H9 (cell line): ENCODE measurements around the gene PARL. TPM values are rescaled to one million over a fixed set of nuclear protein-coding genes. Genes with fewer than 3 reads are reported as not detected.

ENCODE experiments used
- DNase-seq: peaks from one replicate; pipeline ENCODE4 v3.0.0-alpha.2; 2017
- H2AFZ ChIP-seq: one replicate; pipeline ENCODE4 v1.6.1; 2013; ENCODE audit warnings: mild to moderate bottlenecking, low read length, control low read depth, moderate library complexity
- H2AK5ac ChIP-seq: 2 replicates; pipeline ENCODE4 v1.6.1; 2013; ENCODE audit warnings: low read length, control low read depth, mixed read lengths; ENCODE audit not compliant: insufficient read length
- H2BK120ac ChIP-seq: one replicate; pipeline ENCODE4 v1.6.1; 2013; ENCODE audit warnings: low read depth, mild to moderate bottlenecking, low read length, control low read depth, inconsistent platforms; ENCODE audit not compliant: poor library complexity, severe bottlenecking
- H2BK12ac ChIP-seq: 2 replicates; pipeline ENCODE4 v1.6.1; 2013; ENCODE audit warnings: low read length, control low read depth, mixed read lengths, low read depth; ENCODE audit not compliant: insufficient read length
- H2BK15ac ChIP-seq: 2 replicates; pipeline ENCODE4 v1.6.1; 2013; ENCODE audit warnings: low read depth, low read length, control low read depth
- H2BK20ac ChIP-seq: one replicate; pipeline ENCODE4 v1.6.1; 2013; ENCODE audit warnings: low read depth, mild to moderate bottlenecking, low read length, control low read depth, inconsistent platforms; ENCODE audit not compliant: poor library complexity, severe bottlenecking
- H2BK5ac ChIP-seq: 2 replicates; pipeline ENCODE4 v1.6.1; 2013; ENCODE audit warnings: low read length, control low read depth, mixed read lengths; ENCODE audit not compliant: insufficient read length
- H3K14ac ChIP-seq: 2 replicates; pipeline ENCODE4 v1.6.1; 2013; ENCODE audit warnings: low read length, control low read depth; ENCODE audit not compliant: insufficient read depth
- H3K18ac ChIP-seq: 2 replicates; pipeline ENCODE4 v1.6.1; 2013; ENCODE audit warnings: low read depth, mild to moderate bottlenecking, mixed read lengths, low read length, control low read depth; ENCODE audit not compliant: insufficient read length
- H3K23ac ChIP-seq: 2 replicates; pipeline ENCODE4 v1.6.1; 2013; ENCODE audit warnings: low read length, control low read depth, mixed read lengths, low read depth; ENCODE audit not compliant: insufficient read length
- H3K23me2 ChIP-seq: 2 replicates; pipeline ENCODE4 v1.6.1; 2013; ENCODE audit warnings: low read depth, mild to moderate bottlenecking, mixed read lengths, low read length, control low read depth; ENCODE audit not compliant: insufficient read length, poor library complexity, severe bottlenecking
- H3K27ac ChIP-seq: 2 replicates; pipeline ENCODE4 v1.5.1; 2013; ENCODE audit warnings: low read length, control low read depth, mixed read lengths, low read depth; ENCODE audit not compliant: insufficient read length
- H3K27me3 ChIP-seq: 2 replicates; pipeline ENCODE4 v1.6.1; 2013; ENCODE audit warnings: low read length, control low read depth, inconsistent platforms; ENCODE audit not compliant: insufficient read depth
- H3K4ac ChIP-seq: 2 replicates; pipeline ENCODE4 v1.6.1; 2013; ENCODE audit warnings: low read depth, mild to moderate bottlenecking, control low read depth, inconsistent platforms, low read length, moderate library complexity
- H3K4me1 ChIP-seq: 2 replicates; pipeline ENCODE4 v1.6.1; 2013; ENCODE audit warnings: low read length, control low read depth, inconsistent platforms; ENCODE audit not compliant: insufficient read depth
- H3K4me2 ChIP-seq: 2 replicates; pipeline ENCODE4 v1.6.1; 2013; ENCODE audit warnings: low read length, control low read depth, mixed read lengths; ENCODE audit not compliant: insufficient read length, insufficient read depth
- H3K56ac ChIP-seq: 2 replicates; pipeline ENCODE4 v1.6.1; 2013; ENCODE audit warnings: low read depth, mild to moderate bottlenecking, mixed read lengths, low read length, control low read depth; ENCODE audit not compliant: insufficient read length
- H3K79me1 ChIP-seq: 2 replicates; pipeline ENCODE4 v1.6.1; 2013; ENCODE audit warnings: low read depth, mild to moderate bottlenecking, moderate library complexity, low read length, control low read depth, inconsistent platforms; ENCODE audit not compliant: insufficient read depth, poor library complexity, severe bottlenecking
- H3K79me2 ChIP-seq: 2 replicates; pipeline ENCODE4 v1.6.1; 2013; ENCODE audit warnings: low read length, control low read depth, inconsistent platforms; ENCODE audit not compliant: insufficient read depth
- H3K9ac ChIP-seq: 2 replicates; pipeline ENCODE4 v1.6.1; 2013; ENCODE audit warnings: low read length, control low read depth, mixed read lengths; ENCODE audit not compliant: insufficient read length; ENCODE audit errors: extremely low read depth
- H3K9me3 ChIP-seq: one replicate; pipeline ENCODE4 v1.6.1; 2013; ENCODE audit warnings: low read depth, low read length, inconsistent platforms; ENCODE audit not compliant: control insufficient read depth
- H3T11ph ChIP-seq: one replicate; pipeline ENCODE4 v1.6.1; 2013; ENCODE audit warnings: mild to moderate bottlenecking, low read length, control low read depth, inconsistent platforms
- H4K20me1 ChIP-seq: one replicate; pipeline ENCODE4 v1.6.1; 2013; ENCODE audit not compliant: control insufficient read depth, insufficient read length, insufficient read depth
- H4K5ac ChIP-seq: 2 replicates; pipeline ENCODE4 v1.6.1; 2013; ENCODE audit warnings: low read depth, mild to moderate bottlenecking, mixed read lengths, low read length, control low read depth; ENCODE audit not compliant: insufficient read length
- H4K8ac ChIP-seq: replicated peaks from 2 replicates; pipeline ENCODE4 v1.6.1; 2013; ENCODE audit warnings: low read length, control low read depth, mixed read lengths, low read depth; ENCODE audit not compliant: insufficient read length
- H4K91ac ChIP-seq: 2 replicates; pipeline ENCODE4 v1.6.1; 2013; ENCODE audit warnings: low read depth, mild to moderate bottlenecking, moderate library complexity, mixed read lengths, low read length, control low read depth; ENCODE audit not compliant: insufficient read length
- H3K27ac Mint-ChIP-seq, 3 experiments: 2 replicates in 2 of 3; 3 replicates in 1 of 3; pipeline ENCODE4 v1.8.0; 2020 to 2021; ENCODE audit warnings: mixed read lengths in 3 of 3, mild to moderate bottlenecking in 1 of 3, moderate library complexity in 1 of 3
- H3K27me3 Mint-ChIP-seq: 2 replicates; pipeline ENCODE4 v1.8.0; 2021; ENCODE audit warnings: low read depth, mild to moderate bottlenecking, moderate library complexity, mixed read lengths
- H3K36me3 Mint-ChIP-seq, 3 experiments: 2 replicates in 2 of 3; 3 replicates in 1 of 3; pipeline ENCODE4 v1.8.0; 2020 to 2021; ENCODE audit warnings: low read depth in 3 of 3, mixed read lengths in 3 of 3; ENCODE audit not compliant: insufficient read depth in 1 of 3
- H3K4me1 Mint-ChIP-seq, 2 experiments: 2 replicates each; pipeline ENCODE4 v1.8.0; 2020; ENCODE audit warnings: mixed read lengths in 2 of 2
- H3K4me3 Mint-ChIP-seq, 2 experiments: 2 replicates in 1 of 2; 3 replicates in 1 of 2; pipeline ENCODE4 v1.8.0; 2020 to 2021; ENCODE audit warnings: mild to moderate bottlenecking in 2 of 2, mixed read lengths in 2 of 2, moderate library complexity in 1 of 2
- H3K9me3 Mint-ChIP-seq, 2 experiments: 2 replicates in 1 of 2; 3 replicates in 1 of 2; pipeline ENCODE4 v1.8.0; 2020; ENCODE audit warnings: mild to moderate bottlenecking in 2 of 2, mixed read lengths in 2 of 2, moderate library complexity in 1 of 2
- WGBS: extraction: QIAGEN DNeasy Blood & Tissue Kit; methylation state at CpG from one replicate; pipeline ENCODE4 v1.1.7; 2013; ENCODE audit warnings: missing lambda C conversion rate, low lambda C conversion rate, mixed read lengths; ENCODE audit not compliant: insufficient read length; ENCODE audit errors: extremely low coverage; 5-methylcytosine and 5-hydroxymethylcytosine counted together
- total RNA-seq: library from RNA; stranded (reverse); gene quantifications from 2 replicates; pipeline ENCODE4 v1.2.1, GENCODE V29; 2021
- TF ChIP-seq, protein P1 (sequence below): fragments of 200-600 bp; sonication (generic); conservative IDR thresholded peaks from 3 replicates; pipeline ENCODE4 v1.8.0; 2021; ENCODE audit warnings: antibody characterized with exemption, mild to moderate bottlenecking

Gene PARL
- total RNA-seq, 1 experiment from 2014 or later = 94.5 TPM

DNA sequence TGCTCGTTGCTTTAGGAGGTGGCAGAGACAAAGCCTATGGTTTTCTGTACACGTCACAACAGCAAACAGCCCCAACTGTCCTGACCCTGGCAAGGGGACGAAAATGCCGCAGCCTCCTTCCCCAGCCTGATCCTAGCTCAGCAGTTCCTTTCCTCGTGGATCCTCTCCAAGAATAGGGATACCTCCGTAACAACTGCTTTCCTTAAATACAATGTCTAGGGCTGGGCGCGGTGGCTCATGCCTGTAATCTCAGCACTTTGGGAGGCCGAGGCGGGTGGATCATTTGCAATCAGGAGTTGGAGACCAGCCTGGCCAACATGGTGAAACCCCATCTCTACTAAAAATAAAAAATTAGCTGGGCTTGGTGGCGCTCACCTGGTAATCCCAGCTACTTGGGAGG lies 76.3 kb downstream of the PARL start:
- TF ChIP-seq, protein P1, sequence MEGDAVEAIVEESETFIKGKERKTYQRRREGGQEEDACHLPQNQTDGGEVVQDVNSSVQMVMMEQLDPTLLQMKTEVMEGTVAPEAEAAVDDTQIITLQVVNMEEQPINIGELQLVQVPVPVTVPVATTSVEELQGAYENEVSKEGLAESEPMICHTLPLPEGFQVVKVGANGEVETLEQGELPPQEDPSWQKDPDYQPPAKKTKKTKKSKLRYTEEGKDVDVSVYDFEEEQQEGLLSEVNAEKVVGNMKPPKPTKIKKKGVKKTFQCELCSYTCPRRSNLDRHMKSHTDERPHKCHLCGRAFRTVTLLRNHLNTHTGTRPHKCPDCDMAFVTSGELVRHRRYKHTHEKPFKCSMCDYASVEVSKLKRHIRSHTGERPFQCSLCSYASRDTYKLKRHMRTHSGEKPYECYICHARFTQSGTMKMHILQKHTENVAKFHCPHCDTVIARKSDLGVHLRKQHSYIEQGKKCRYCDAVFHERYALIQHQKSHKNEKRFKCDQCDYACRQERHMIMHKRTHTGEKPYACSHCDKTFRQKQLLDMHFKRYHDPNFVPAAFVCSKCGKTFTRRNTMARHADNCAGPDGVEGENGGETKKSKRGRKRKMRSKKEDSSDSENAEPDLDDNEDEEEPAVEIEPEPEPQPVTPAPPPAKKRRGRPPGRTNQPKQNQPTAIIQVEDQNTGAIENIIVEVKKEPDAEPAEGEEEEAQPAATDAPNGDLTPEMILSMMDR = no peak
- Histone ChIP-seq H2AFZ (no peak overlapping the region), H3K9ac (no peak overlapping the region), H3K79me2 (no peaks in the 10 kb centered on the region), H2AK5ac (no peak overlapping the region), H4K20me1 (no peaks in the 10 kb centered on the region), H2BK15ac (no peak overlapping the region), H2BK120ac (no peak overlapping the region), H3K14ac (no peak overlapping the region), H3K4ac (no peak overlapping the region), H3K23me2 (no peaks in the 10 kb centered on the region), H3K4me2 (no peak overlapping the region), H4K8ac (no peak overlapping the region), H4K5ac (no peak overlapping the region), H3K4me1 (no peaks in the 10 kb centered on the region), H3K9me3 (no peaks in the 10 kb centered on the region), H2BK12ac (no peak overlapping the region), H3K23ac (no peak overlapping the region), H3K27me3 (no peaks in the 10 kb centered on the region), H4K91ac (no peak overlapping the region), H3K79me1 (no peaks in the 10 kb centered on the region), H3K56ac (no peak overlapping the region), H2BK20ac (no peak overlapping the region), H3T11ph (no peak overlapping the region), H3K27ac (no peak overlapping the region), H2BK5ac (no peak overlapping the region), H3K18ac (no peak overlapping the region)
- no peak overlapping the region; a peak in 2 of 7 replicates for H3K27ac Mint-ChIP-seq
- H3K4me1 Mint-ChIP-seq = 0 out of 4 replicates have a peak, but pooled peaks cover 0 to 1% of the 10 kb centered on the region in 2 experiments
- peaks cover 44 to 95% (median 78%) of the 10 kb centered on the region in 3 experiments for H3K36me3 Mint-ChIP-seq
- no peaks in the 10 kb centered on the region for H3K27me3 Mint-ChIP-seq
- DNase-seq = no peak
- whole genome bisulfite sequencing = no CpG with 5 or more reads among the region's 11 CpGs
- H3K4me3 Mint-ChIP-seq = no peak overlapping the region
- H3K9me3 Mint-ChIP-seq = no peaks in the 10 kb centered on the region
